WTC11 (cell line): ENCODE data around the gene FIGNL2. TPM values are rescaled to one million over a fixed set of nuclear protein-coding genes. Genes with fewer than 3 reads are reported as not detected.
"Not testable (repeated sequence)": the region's sequence is repeated elsewhere in the genome, so short reads cannot be mapped to it uniquely, and the experiment has no call there.

Source experiments
- ATAC-seq: fragments of 200-7000 bp; cut with Tn5 transposase; 2 replicates; pipeline ENCODE4 v1.10.0; 2021; ENCODE audit warnings: mild to moderate bottlenecking, moderate library complexity
- CTCF ChIA-PET: fragments of 300-600 bp; sonication (Branson Sonifier 250); formaldehyde crosslinking; loops from one replicate; lab custom pipeline; 2021; ENCODE audit warnings: antibody characterized with exemption; lab: Charles Lee
- POLR2A ChIA-PET: fragments of 350-600 bp; sonication (Branson Sonifier 250); formaldehyde crosslinking; loops from one replicate; lab custom pipeline; 2021; ENCODE audit warnings: antibody characterized with exemption; lab: Charles Lee
- DNase-seq: peaks from one replicate; pipeline ENCODE4 v3.0.0; 2021; ENCODE audit warnings: low spot score
- H3K27ac Mint-ChIP-seq: 2 replicates; pipeline ENCODE4 v1.8.0; 2021; ENCODE audit warnings: mixed read lengths
- H3K27me3 Mint-ChIP-seq: 2 replicates; pipeline ENCODE4 v1.8.0; 2021; ENCODE audit warnings: low read depth, mild to moderate bottlenecking, moderate library complexity, mixed read lengths
- H3K36me3 Mint-ChIP-seq: 2 replicates; pipeline ENCODE4 v1.8.0; 2021; ENCODE audit warnings: mixed read lengths
- H3K4me1 Mint-ChIP-seq: 2 replicates; pipeline ENCODE4 v1.8.0; 2022; ENCODE audit warnings: mixed read lengths
- H3K4me3 Mint-ChIP-seq: 2 replicates; pipeline ENCODE4 v1.8.0; 2021; ENCODE audit warnings: mild to moderate bottlenecking, moderate library complexity, mixed read lengths
- H3K9me3 Mint-ChIP-seq: 2 replicates; pipeline ENCODE4 v1.8.0; 2021; ENCODE audit warnings: mixed read lengths
- AFF4 ChIP-seq: sonication (generic); formaldehyde crosslinking; IDR thresholded peaks from 2 replicates; pipeline ENCODE4 v1.8.1; 2023; ENCODE audit warnings: mild to moderate bottlenecking, missing genetic modification reagents, borderline replicate concordance
- CREB1 ChIP-seq: sonication (generic); formaldehyde crosslinking; IDR thresholded peaks from 2 replicates; pipeline ENCODE4 v1.8.0; 2023; ENCODE audit warnings: mild to moderate bottlenecking, missing genetic modification reagents
- CREM ChIP-seq: sonication (generic); formaldehyde crosslinking; IDR thresholded peaks from 2 replicates; pipeline ENCODE4 v1.8.1; 2022; ENCODE audit warnings: mild to moderate bottlenecking, missing genetic modification reagents, moderate library complexity
- E2F4 ChIP-seq: sonication (generic); formaldehyde crosslinking; IDR thresholded peaks from 2 replicates; pipeline ENCODE4 v1.8.1; 2022; ENCODE audit warnings: low read depth, mild to moderate bottlenecking, moderate library complexity, missing genetic modification reagents, borderline replicate concordance
- ETV6 ChIP-seq: sonication (generic); formaldehyde crosslinking; IDR thresholded peaks from 2 replicates; pipeline ENCODE4 v1.8.1; 2022; ENCODE audit warnings: mild to moderate bottlenecking, missing genetic modification reagents
- FOXJ3 ChIP-seq: sonication (generic); formaldehyde crosslinking; IDR thresholded peaks from 2 replicates; pipeline ENCODE4 v1.9.0; 2021; ENCODE audit warnings: missing genetic modification reagents, mild to moderate bottlenecking, borderline replicate concordance
- FOXK1 ChIP-seq: sonication (generic); formaldehyde crosslinking; IDR thresholded peaks from 2 replicates; pipeline ENCODE4 v1.8.0; 2022; ENCODE audit warnings: mild to moderate bottlenecking, moderate library complexity, missing genetic modification reagents
- GRHL2 ChIP-seq: fragments of 250-450 bp; sonication (Bioruptor Pico); IDR thresholded peaks from 2 replicates; pipeline ENCODE4 v1.8.0; 2022; ENCODE audit warnings: mild to moderate bottlenecking, moderate library complexity; ENCODE audit not compliant: insufficient replicate concordance, severe bottlenecking
- HMGA2 ChIP-seq: fragments of 250-450 bp; sonication (Bioruptor Pico); IDR thresholded peaks from 2 replicates; pipeline ENCODE4 v1.4.0; 2021; ENCODE audit warnings: mild to moderate bottlenecking, moderate library complexity
- IRF2 ChIP-seq: sonication (generic); formaldehyde crosslinking; IDR thresholded peaks from 2 replicates; pipeline ENCODE4 v1.8.0; 2022; ENCODE audit warnings: low read depth, missing genetic modification reagents, borderline replicate concordance
- MLX ChIP-seq: sonication (generic); formaldehyde crosslinking; IDR thresholded peaks from 2 replicates; pipeline ENCODE4 v1.8.1; 2023; ENCODE audit warnings: mild to moderate bottlenecking, missing genetic modification reagents, moderate library complexity
- NR1H2 ChIP-seq: sonication (generic); formaldehyde crosslinking; IDR thresholded peaks from 2 replicates; pipeline ENCODE4 v1.9.0; 2021; ENCODE audit warnings: mild to moderate bottlenecking, moderate library complexity, missing genetic modification reagents
- PRDM15 ChIP-seq: sonication (generic); formaldehyde crosslinking; IDR thresholded peaks from 2 replicates; pipeline ENCODE4 v1.8.0; 2022; ENCODE audit warnings: missing genetic modification reagents
- PRRX2 ChIP-seq: fragments of 250-450 bp; sonication (Bioruptor Pico); IDR thresholded peaks from 2 replicates; pipeline ENCODE4 v1.8.0; 2021; ENCODE audit warnings: mild to moderate bottlenecking
- USF1 ChIP-seq: sonication (generic); formaldehyde crosslinking; IDR thresholded peaks from 2 replicates; pipeline ENCODE4 v1.8.0; 2022; ENCODE audit warnings: mild to moderate bottlenecking, missing genetic modification reagents
- ZMAT4 ChIP-seq: fragments of 250-450 bp; sonication (Bioruptor Pico); IDR thresholded peaks from 2 replicates; pipeline ENCODE4 v1.9.0; 2021; ENCODE audit warnings: mild to moderate bottlenecking
- ZNF121 ChIP-seq: sonication (generic); formaldehyde crosslinking; IDR thresholded peaks from 2 replicates; pipeline ENCODE4 v1.8.0; 2023; ENCODE audit warnings: missing genetic modification reagents
- ZNF138 ChIP-seq: sonication (generic); formaldehyde crosslinking; conservative IDR thresholded peaks from 2 replicates; pipeline ENCODE4 v1.8.1; 2022; ENCODE audit warnings: mild to moderate bottlenecking, moderate library complexity, missing genetic modification reagents
- ZNF232 ChIP-seq: sonication (generic); formaldehyde crosslinking; IDR thresholded peaks from 2 replicates; pipeline ENCODE4 v1.8.0; 2022; ENCODE audit warnings: mild to moderate bottlenecking, missing genetic modification reagents
- ZNF263 ChIP-seq: sonication (generic); formaldehyde crosslinking; IDR thresholded peaks from 2 replicates; pipeline ENCODE4 v1.8.1; 2022; ENCODE audit warnings: low read depth, mild to moderate bottlenecking, moderate library complexity, missing genetic modification reagents
- ZNF281 ChIP-seq: sonication (generic); formaldehyde crosslinking; IDR thresholded peaks from 2 replicates; pipeline ENCODE4 v1.8.0; 2023; ENCODE audit warnings: mild to moderate bottlenecking, missing genetic modification reagents
- total RNA-seq: library from RNA; stranded (reverse); gene quantifications from 3 replicates; pipeline ENCODE4 v1.2.3, GENCODE V29; 2021

Gene FIGNL2
- total RNA-seq, 1 experiment from 2014 or later, result 9.9 TPM

GRCh38 chr12:51798501-51798900 lies 50.0 kb downstream of the FIGNL2 start (continued):
- no peak for TF ChIP-seq MLX
- no peak for TF ChIP-seq ZNF232 (CRISPR knock-in tag)
- TF ChIP-seq ZNF281, result no peak
- TF ChIP-seq, all 79 proteins: peak for 0

- CTCF ChIA-PET, H3K9me3 Mint-ChIP-seq, DNase-seq, ATAC-seq, POLR2A ChIA-PET, H3K27ac Mint-ChIP-seq, H3K4me1 Mint-ChIP-seq, H3K27me3 Mint-ChIP-seq, H3K4me3 Mint-ChIP-seq: not testable (repeated sequence)
- peaks cover 23% of the 10 kb centered on the region for H3K36me3 Mint-ChIP-seq
These were observed 50.5 kb downstream of the FIGNL2 start for GRCh38 chr12:51798051-51798450.

GRCh38 chr12:51797301-51797700 lies 51.2 kb downstream of the FIGNL2 start:
- Mint-ChIP-seq H3K27me3 (no peaks in the 10 kb centered on the region), H3K9me3 (no peaks in the 10 kb centered on the region), H3K27ac (no peak overlapping the region), H3K4me3 (no peak overlapping the region), H3K4me1 (no peaks in the 10 kb centered on the region), H3K36me3 (peaks cover 25% of the 10 kb centered on the region)
- POLR2A ChIA-PET, result no interaction called here
- ATAC-seq (no peak), DNase-seq (no peak)
- CTCF ChIA-PET, result no interaction called here
- no peak for TF ChIP-seq NR1H2 (CRISPR knock-in tag)
- no peak for TF ChIP-seq ZNF138 (CRISPR knock-in tag)
- TF ChIP-seq FOXJ3 (CRISPR knock-in tag), result no peak
- TF ChIP-seq HMGA2 (CRISPR knock-in tag), result no peak
- TF ChIP-seq USF1 (CRISPR knock-in tag), result no peak
- no peak for TF ChIP-seq PRRX2
- no peak for TF ChIP-seq AFF4 (CRISPR knock-in tag)
- no peak for TF ChIP-seq PRDM15 (CRISPR knock-in tag)
- TF ChIP-seq E2F4 (CRISPR knock-in tag), result no peak
- TF ChIP-seq CREM (CRISPR knock-in tag), result no peak
- TF ChIP-seq ZNF121 (CRISPR knock-in tag), result no peak
- no peak for TF ChIP-seq CREB1 (CRISPR knock-in tag)
- TF ChIP-seq FOXK1 (CRISPR knock-in tag), result no peak
- TF ChIP-seq IRF2 (CRISPR knock-in tag), result no peak
- no peak for TF ChIP-seq ETV6 (CRISPR knock-in tag)
- no peak for TF ChIP-seq ZMAT4
- TF ChIP-seq GRHL2 (CRISPR knock-in tag), result no peak
- no peak for TF ChIP-seq ZNF263 (CRISPR knock-in tag)
